Thyroid gland (tissue), 4 donors: ENCODE results near the gene FIS1.

ENCODE experiments used
- POLR2A ChIP-seq, 2 donors: fragments of 450-650 bp; IDR thresholded peaks; one replicate each; pipeline ENCODE4 v1.6.1; 2017; ENCODE audit warnings: antibody characterized with exemption in 2 of 2, mild to moderate bottlenecking in 2 of 2, moderate library complexity in 1 of 2
- TF ChIP-seq, protein P1 (sequence below), 6 experiments: fragments of 200-600 bp in 3 of 6; fragments of 450-650 bp in 3 of 6; sonication (generic) in 3 of 6; IDR thresholded peaks; one replicate each; pipeline ENCODE4 v1.5.1; 2016 to 2019; ENCODE audit warnings: antibody characterized with exemption in 6 of 6, mild to moderate bottlenecking in 2 of 6, inconsistent platforms in 1 of 6, moderate library complexity in 1 of 6

DNA sequence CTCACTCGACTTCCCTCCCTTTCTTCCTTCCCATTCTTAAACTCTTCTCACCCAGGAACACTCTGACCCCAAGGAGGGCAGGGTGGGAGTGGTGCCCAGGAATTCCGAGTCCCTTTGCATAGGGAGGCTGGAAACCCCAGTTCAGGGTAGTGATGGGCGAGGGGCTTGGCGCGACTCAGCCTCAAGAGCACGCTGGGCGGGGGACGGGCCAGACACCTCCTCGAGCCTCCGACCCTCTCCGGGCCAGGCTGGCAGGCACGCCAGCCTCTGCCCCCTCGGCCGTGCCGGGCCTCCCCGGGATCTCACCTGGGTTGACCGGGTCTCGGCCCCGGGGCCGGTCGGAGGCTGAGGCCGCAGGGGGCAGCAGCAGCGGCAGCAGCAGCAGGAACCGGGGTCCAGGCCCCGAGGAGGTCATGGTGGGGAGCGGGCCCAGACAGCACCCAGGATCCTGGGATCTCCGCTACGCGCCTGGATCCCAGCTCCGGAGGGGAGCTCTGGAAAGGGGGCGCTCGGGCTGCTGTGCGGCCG, 28.0 kb downstream of the FIS1 start:
- TF ChIP-seq, protein P1, sequence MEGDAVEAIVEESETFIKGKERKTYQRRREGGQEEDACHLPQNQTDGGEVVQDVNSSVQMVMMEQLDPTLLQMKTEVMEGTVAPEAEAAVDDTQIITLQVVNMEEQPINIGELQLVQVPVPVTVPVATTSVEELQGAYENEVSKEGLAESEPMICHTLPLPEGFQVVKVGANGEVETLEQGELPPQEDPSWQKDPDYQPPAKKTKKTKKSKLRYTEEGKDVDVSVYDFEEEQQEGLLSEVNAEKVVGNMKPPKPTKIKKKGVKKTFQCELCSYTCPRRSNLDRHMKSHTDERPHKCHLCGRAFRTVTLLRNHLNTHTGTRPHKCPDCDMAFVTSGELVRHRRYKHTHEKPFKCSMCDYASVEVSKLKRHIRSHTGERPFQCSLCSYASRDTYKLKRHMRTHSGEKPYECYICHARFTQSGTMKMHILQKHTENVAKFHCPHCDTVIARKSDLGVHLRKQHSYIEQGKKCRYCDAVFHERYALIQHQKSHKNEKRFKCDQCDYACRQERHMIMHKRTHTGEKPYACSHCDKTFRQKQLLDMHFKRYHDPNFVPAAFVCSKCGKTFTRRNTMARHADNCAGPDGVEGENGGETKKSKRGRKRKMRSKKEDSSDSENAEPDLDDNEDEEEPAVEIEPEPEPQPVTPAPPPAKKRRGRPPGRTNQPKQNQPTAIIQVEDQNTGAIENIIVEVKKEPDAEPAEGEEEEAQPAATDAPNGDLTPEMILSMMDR (IDR thresholded peaks at IDR 0.05): no peak
- no peak for TF ChIP-seq POLR2A (IDR thresholded peaks at IDR 0.05)
